HG03196 (cell line): ENCODE results near the gene DDX10.

Experiments
- ATAC-seq: cut with Tn5 transposase; IDR thresholded peaks from one replicate; pipeline ENCODE4 v1.9.1; 2021; ENCODE audit not compliant: unreplicated experiment

DDX10 gene

GRCh38 chr11:108897071-108897481, 232.2 kb downstream of the DDX10 start:
- no peak for ATAC-seq

GRCh38 chr11:108897916-108898315, 233.0 kb downstream of the DDX10 start:
- ATAC-seq = no peak

GRCh38 chr11:108901359-108901758, 236.5 kb downstream of the DDX10 start:
- ATAC-seq = no peak

- no peak for ATAC-seq
Observed at GRCh38 chr11:108902027-108902469, 237.2 kb downstream of the DDX10 start.

GRCh38 chr11:108904480-108904879, 239.6 kb downstream of the DDX10 start:
- ATAC-seq = no peak

GRCh38 chr11:108906329-108906728, 241.5 kb downstream of the DDX10 start:
- no peak for ATAC-seq

GRCh38 chr11:108906826-108907225, 242.0 kb downstream of the DDX10 start:
- ATAC-seq = no peak

- no peak for ATAC-seq
Observed at GRCh38 chr11:108909041-108909440, 244.2 kb downstream of the DDX10 start.

- ATAC-seq = no peak
Observed at GRCh38 chr11:108909921-108910320, 245.1 kb downstream of the DDX10 start.

GRCh38 chr11:108912581-108912980, 247.7 kb downstream of the DDX10 start:
- ATAC-seq = no peak

GRCh38 chr11:108913204-108913603, 248.3 kb downstream of the DDX10 start:
- ATAC-seq = no peak

- no peak for ATAC-seq
Observed at GRCh38 chr11:108914211-108914610, 249.3 kb downstream of the DDX10 start.

GRCh38 chr11:108914981-108915380, 250.1 kb downstream of the DDX10 start:
- ATAC-seq = no peak

GRCh38 chr11:108915666-108916065, 250.8 kb downstream of the DDX10 start:
- no peak for ATAC-seq

GRCh38 chr11:108916290-108916689, 251.4 kb downstream of the DDX10 start:
- ATAC-seq = no peak

- ATAC-seq = no peak
Observed at GRCh38 chr11:108916935-108917334, 252.1 kb downstream of the DDX10 start.

- ATAC-seq = no peak
Observed at GRCh38 chr11:108921211-108921610, 256.3 kb downstream of the DDX10 start.

- ATAC-seq = no peak
Observed at GRCh38 chr11:108922241-108922640, 257.4 kb downstream of the DDX10 start.

GRCh38 chr11:108923413-108923812, 258.5 kb downstream of the DDX10 start:
- ATAC-seq = no peak

- ATAC-seq = no peak
Observed at GRCh38 chr11:108926171-108926840, 261.4 kb downstream of the DDX10 start.

GRCh38 chr11:108926841-108927577, 262.1 kb downstream of the DDX10 start:
- ATAC-seq = no peak

GRCh38 chr11:108927791-108928545, 263.1 kb downstream of the DDX10 start:
- no peak for ATAC-seq
